Suprapubic skin (tissue), 4 donors: ENCODE data around the gene PEX7.

ENCODE experiments used
- POLR2A ChIP-seq, 2 donors: fragments of 450-650 bp; IDR thresholded peaks; one replicate each; pipeline ENCODE4 v1.6.1; 2017; ENCODE audit warnings: antibody characterized with exemption in 2 of 2, mild to moderate bottlenecking in 2 of 2, moderate library complexity in 2 of 2
- POLR2AphosphoS5 ChIP-seq, 3 donors: sonication (generic); formaldehyde crosslinking; IDR thresholded peaks; one replicate each; pipeline ENCODE4 v1.6.1; 2017; ENCODE audit warnings: antibody characterized with exemption in 3 of 3
- TF ChIP-seq, protein P1 (sequence below), 2 donors: fragments of 200-600 bp in 1 of 2; fragments of 450-650 bp in 1 of 2; sonication (generic) in 1 of 2; IDR thresholded peaks; one replicate each; pipeline ENCODE4 v1.5.1; 2016 to 2019; ENCODE audit warnings: antibody characterized with exemption in 2 of 2, mild to moderate bottlenecking in 1 of 2, moderate library complexity in 1 of 2

DNA sequence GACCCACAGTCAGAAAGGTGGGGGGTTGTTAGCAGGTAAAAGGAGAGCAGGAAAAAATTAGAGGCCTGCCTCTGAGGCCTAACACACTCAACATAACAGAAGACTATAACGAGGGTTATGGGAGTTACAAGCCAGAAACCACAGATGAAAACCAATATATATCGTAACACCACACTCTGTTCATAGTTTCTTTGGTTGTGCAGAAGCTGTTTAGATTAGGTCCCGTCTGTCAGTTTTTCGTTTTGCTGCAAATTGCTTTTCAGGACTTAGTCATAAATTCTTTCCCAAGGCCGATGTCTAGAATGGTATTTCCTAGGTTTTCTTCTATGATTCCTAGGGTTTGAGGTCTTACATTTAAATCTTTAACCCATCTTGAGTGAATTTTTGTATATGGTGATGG, 26.4 kb upstream of the PEX7 start:
- TF ChIP-seq, protein P1, sequence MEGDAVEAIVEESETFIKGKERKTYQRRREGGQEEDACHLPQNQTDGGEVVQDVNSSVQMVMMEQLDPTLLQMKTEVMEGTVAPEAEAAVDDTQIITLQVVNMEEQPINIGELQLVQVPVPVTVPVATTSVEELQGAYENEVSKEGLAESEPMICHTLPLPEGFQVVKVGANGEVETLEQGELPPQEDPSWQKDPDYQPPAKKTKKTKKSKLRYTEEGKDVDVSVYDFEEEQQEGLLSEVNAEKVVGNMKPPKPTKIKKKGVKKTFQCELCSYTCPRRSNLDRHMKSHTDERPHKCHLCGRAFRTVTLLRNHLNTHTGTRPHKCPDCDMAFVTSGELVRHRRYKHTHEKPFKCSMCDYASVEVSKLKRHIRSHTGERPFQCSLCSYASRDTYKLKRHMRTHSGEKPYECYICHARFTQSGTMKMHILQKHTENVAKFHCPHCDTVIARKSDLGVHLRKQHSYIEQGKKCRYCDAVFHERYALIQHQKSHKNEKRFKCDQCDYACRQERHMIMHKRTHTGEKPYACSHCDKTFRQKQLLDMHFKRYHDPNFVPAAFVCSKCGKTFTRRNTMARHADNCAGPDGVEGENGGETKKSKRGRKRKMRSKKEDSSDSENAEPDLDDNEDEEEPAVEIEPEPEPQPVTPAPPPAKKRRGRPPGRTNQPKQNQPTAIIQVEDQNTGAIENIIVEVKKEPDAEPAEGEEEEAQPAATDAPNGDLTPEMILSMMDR (IDR thresholded peaks at IDR 0.05), result no peak
- TF ChIP-seq POLR2A (IDR thresholded peaks at IDR 0.05) (no peak), POLR2AphosphoS5 (IDR thresholded peaks at IDR 0.05) (no peak)
